ENCODE data around the gene SDK1. TPM values are rescaled to one million over a fixed set of nuclear protein-coding genes. Genes with fewer than 3 reads are reported as not detected.
"Not testable (repeated sequence)": the region's sequence is repeated elsewhere in the genome, so short reads cannot be mapped to it uniquely, and the experiment has no call there.

SDK1 gene
- total RNA-seq, 2 experiments from 2014 or later: 0.25 to 0.78 TPM

- H3K9me3 Mint-ChIP-seq: peaks cover 1% of the 10 kb centered on the region
- no peaks in the 10 kb centered on the region for H3K36me3 Mint-ChIP-seq (ENCODE audit: low read depth)
Observed at GRCh38 chr7:4261601-4261960, 960.5 kb downstream of the SDK1 start.

GRCh38 chr7:4264206-4264605, 963.2 kb downstream of the SDK1 start:
- H3K36me3 Mint-ChIP-seq (ENCODE audit: low read depth); CTCF ChIA-PET; H3K27me3 Mint-ChIP-seq; ATAC-seq; H3K27ac Mint-ChIP-seq; H3K9me3 Mint-ChIP-seq; H3K4me3 Mint-ChIP-seq; H3K4me1 Mint-ChIP-seq (ENCODE audit: low read depth); DNase-seq; intact Hi-C loops (cut with micrococcal nuclease): not testable (repeated sequence)
- POLR2A ChIA-PET: interaction anchor here (0.5 kb wide), 1 partner anchor 328 kb away, joined by 3 read pairs; no protein-coding TSS in a partner anchor

More at GRCh38 chr7:4261601-4261960, 960.5 kb downstream of the SDK1 start:
- H3K4me3 Mint-ChIP-seq: no peak overlapping the region
- intact Hi-C loops (cut with micrococcal nuclease): no loop called here
- ChIA-PET POLR2A (no interaction called here), CTCF (no interaction called here)
- H3K27ac Mint-ChIP-seq: no peak overlapping the region
- no peaks in the 10 kb centered on the region for H3K4me1 Mint-ChIP-seq (ENCODE audit: low read depth)
- no peak for TF ChIP-seq CTCF (IDR thresholded peaks at IDR 0.05)
- peaks cover 2% of the 10 kb centered on the region for H3K27me3 Mint-ChIP-seq
- ATAC-seq: no peak
- no peak for DNase-seq

- no peak for TF ChIP-seq CTCF (IDR thresholded peaks at IDR 0.05)
- Mint-ChIP-seq H3K27ac (no peak overlapping the region), H3K4me3 (no peak overlapping the region), H3K9me3 (peaks cover 1% of the 10 kb centered on the region), H3K36me3 (ENCODE audit: low read depth) (no peaks in the 10 kb centered on the region), H3K27me3 (no peaks in the 10 kb centered on the region), H3K4me1 (ENCODE audit: low read depth) (no peaks in the 10 kb centered on the region)
- DNase-seq (no peak), ATAC-seq (no peak)
- POLR2A ChIA-PET: no interaction called here
- CTCF ChIA-PET: no interaction called here
- intact Hi-C loops (cut with micrococcal nuclease): no loop called here
Observed at GRCh38 chr7:4265066-4265465, 964.0 kb downstream of the SDK1 start.

GRCh38 chr7:4265676-4266075, 964.6 kb downstream of the SDK1 start:
- Mint-ChIP-seq H3K27me3 (no peaks in the 10 kb centered on the region), H3K36me3 (ENCODE audit: low read depth) (no peaks in the 10 kb centered on the region), H3K9me3 (peaks cover 1% of the 10 kb centered on the region), H3K4me1 (ENCODE audit: low read depth) (no peaks in the 10 kb centered on the region), H3K4me3 (no peak overlapping the region), H3K27ac (no peak overlapping the region)
- no peak for ATAC-seq
- intact Hi-C loops (cut with micrococcal nuclease): no loop called here
- CTCF ChIA-PET: no interaction called here
- no peak for DNase-seq
- TF ChIP-seq CTCF (IDR thresholded peaks at IDR 0.05): no peak
- POLR2A ChIA-PET: no interaction called here

GRCh38 chr7:4266270-4267040, 965.4 kb downstream of the SDK1 start:
- CTCF ChIA-PET: no interaction called here
- POLR2A ChIA-PET: no interaction called here
- no peak for DNase-seq
- Mint-ChIP-seq H3K9me3 (peaks cover 1% of the 10 kb centered on the region), H3K36me3 (ENCODE audit: low read depth) (no peaks in the 10 kb centered on the region), H3K4me3 (no peak overlapping the region), H3K27me3 (no peaks in the 10 kb centered on the region), H3K27ac (no peak overlapping the region), H3K4me1 (ENCODE audit: low read depth) (no peaks in the 10 kb centered on the region)
- no peak for TF ChIP-seq CTCF (IDR thresholded peaks at IDR 0.05)
- ATAC-seq: no peak
- intact Hi-C loops (cut with micrococcal nuclease): no loop called here

Data from activated CD8-positive, alpha-beta T cell treated with anti-CD3 and anti-CD28 coated beads for 36 hours (primary cell).